COLO668 (cell line): Measurements from ENCODE around the gene CCN6.

ENCODE experiments used
- DNase-seq: peaks from one replicate; lab custom pipeline; 2025; ENCODE audit not compliant: unreplicated experiment; lab: John Stamatoyannopoulos, UW

Gene CCN6

DNA sequence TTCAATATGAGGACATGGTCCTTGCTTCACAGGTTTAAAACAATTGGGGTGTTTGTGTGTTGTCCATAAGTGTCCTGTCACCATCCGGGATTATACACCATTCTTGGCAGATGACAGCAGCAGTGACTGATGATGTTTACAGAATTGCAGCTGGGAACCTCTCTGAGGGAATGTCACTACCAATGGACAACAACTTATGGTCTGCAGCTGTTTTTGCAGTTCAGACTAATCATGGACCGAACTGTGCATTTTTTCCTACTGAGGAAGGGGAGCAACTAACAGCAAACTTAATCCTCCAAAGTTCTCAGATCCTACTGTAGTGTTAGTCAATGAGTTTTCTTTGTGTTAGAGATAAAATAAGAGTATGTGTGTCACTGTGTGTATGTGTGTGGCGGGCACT, 59.5 kb downstream of the CCN6 start:
- DNase-seq, result no peak

DNA sequence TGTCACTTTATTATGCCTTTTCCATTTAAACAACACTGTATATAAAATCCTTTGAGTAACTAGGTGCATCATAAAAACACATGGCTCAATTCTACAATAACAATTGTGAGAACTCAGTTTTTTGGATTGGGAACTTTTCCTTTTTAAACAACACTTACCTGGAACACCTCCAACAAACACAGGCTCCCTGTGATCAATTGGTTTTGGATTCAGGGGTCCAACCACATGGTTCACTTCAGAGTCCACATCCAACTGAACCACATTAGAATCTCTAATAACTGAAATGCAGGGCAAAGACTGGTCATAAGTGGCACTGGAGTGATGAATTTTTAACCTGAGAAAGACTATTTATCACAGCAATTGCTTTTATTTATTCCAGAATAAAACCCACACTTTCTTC, 60.0 kb downstream of the CCN6 start:
- DNase-seq, result no peak

DNA sequence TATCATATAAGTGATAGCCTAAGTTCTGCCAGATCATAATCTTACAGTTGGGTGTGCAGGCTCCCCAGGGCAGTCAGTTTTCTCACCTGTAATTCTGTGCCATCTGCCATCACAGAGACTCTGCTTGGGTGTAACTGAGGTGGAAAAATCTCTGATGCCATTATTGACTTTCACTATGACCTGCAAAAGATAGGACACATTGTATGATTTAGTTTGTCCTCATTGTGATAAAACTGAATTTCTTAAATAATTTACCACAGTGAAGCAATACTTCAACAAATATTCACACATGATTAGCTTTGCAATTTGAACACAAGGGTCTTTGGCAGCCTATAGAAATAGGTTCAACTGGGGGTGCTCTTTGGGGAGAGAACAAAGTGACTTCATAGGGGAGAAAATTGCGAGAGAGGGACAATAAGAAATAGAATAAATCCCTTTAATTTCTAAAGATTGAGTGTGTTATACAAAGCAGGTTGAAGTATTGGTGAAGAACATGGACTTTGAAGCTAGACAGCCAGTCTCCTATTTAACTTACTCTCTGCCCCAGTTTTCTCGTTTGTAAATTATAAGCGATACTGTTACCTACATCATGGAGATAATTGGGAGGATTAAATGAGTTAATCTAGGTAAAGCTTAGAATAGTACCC, 60.8 kb downstream of the CCN6 start:
- no peak for DNase-seq

DNA sequence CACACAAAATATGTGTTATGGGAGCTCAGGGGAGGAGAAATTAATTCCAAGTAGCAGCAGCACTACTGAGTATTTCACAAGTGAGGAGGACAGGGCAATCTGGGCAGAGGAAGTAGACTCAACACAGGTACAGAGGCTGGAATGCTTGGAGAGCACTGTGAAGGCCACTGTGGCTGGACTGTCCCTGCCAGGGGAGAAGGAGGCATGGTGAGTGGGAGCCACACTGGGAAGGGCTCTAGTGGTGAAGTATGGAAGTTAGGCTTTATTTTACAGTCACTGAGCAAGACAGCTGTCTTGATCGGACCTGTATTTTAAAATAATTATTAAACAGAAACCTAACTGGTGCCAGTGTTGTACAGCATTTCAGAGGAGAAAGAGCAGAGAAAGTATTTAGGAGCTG, 62.3 kb downstream of the CCN6 start:
- no peak for DNase-seq

DNA sequence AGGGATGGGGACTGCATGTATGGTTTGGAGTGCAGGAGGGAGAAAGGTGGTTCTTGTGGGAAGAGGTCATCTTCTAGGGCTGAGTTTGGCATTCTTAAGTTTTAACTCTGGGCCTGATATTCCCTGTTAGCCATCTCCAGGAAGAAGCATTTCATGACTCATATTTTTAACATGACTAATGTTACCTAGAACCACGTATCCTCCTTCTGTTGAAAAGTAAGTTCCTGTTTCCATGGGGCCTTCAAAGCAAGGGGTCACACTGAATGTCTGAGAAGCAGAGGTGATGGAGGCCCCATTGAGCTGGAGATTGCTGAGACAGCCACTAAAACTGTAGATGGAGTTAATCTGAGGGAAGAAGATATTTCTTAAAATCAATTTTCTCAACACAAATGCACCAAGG, 63.6 kb downstream of the CCN6 start:
- DNase-seq, result no peak

DNA sequence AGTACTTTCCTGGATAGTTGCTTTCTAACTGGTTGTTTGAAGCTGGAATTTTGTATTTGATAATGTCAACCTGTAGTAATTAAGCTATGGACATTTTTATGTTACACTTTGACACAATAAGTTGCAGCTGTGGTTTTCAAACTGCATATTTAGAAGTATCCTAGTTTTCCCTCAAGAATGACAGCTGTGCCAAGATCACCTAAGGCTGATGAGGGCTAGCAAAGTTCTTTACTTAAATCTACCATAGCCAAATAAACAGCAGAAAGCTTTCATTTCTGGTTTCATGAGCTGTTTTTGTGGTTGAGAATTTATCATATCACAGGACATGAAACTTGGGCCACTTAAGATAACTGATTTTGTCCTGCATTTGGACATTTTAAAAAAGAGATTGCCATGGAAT, 64.1 kb downstream of the CCN6 start:
- DNase-seq, result no peak
